ENCODE results near the gene TMEM204. TPM values are rescaled to one million over a fixed set of nuclear protein-coding genes. Genes with fewer than 3 reads are reported as not detected.

Gene TMEM204
- polyA plus RNA-seq, 2 of the 4 experiments (the other 2 are of a cell fraction) = not detected

DNA sequence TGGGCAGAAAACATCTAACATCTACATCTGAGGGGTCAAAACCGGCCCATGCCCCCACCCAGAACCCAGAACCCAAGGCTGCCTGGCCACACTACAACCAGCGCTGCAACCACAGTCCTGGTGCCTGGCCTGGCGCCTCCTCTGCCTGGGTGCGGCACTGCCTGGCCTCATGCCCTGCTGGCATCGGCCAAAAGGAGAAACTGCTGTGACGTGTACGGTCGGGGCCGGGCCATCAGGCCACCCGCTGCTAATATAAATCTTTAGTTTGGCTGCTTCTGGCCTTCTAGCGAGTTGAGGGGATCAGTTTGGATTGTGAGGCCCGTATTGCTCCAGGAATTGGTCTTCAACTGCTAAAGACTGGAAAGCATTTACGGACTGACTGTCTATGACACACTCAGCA is 22.8 kb downstream of the TMEM204 start:
- POLR2A ChIA-PET = no interaction called here
- CTCF ChIA-PET = no interaction called here
- ATAC-seq = peak in 1 of 2 experiments; percentile 45; a peak in 2 of 6 replicates
- 92% methylated on average over 13 of the region's 13 CpGs for WGBS (ENCODE audit: missing lambda C conversion rate)
- Histone ChIP-seq H3K9me3 (no peaks in the 10 kb centered on the region), H3K4me2 (no peak overlapping the region), H3K4me1 (no peaks in the 10 kb centered on the region), H3K27ac (no peak overlapping the region), H3K4me3 (no peak overlapping the region)
- TF ChIP-seq ZFP36 (IDR thresholded peaks at IDR 0.05; ENCODE audit: borderline replicate concordance, partially characterized antibody) (no peak), CBX2 (IDR thresholded peaks at IDR 0.05; ENCODE audit: borderline replicate concordance, low read depth) (no peak), SMC3 (IDR thresholded peaks at IDR 0.05) (no peak), TP53 (CRISPR knock-in tag; IDR thresholded peaks at IDR 0.05) (no peak), CHD4 (IDR thresholded peaks at IDR 0.05; ENCODE audit: borderline replicate concordance) (no peak), FOSB (CRISPR knock-in tag; IDR thresholded peaks at IDR 0.05) (no peak), HOXA7 (CRISPR knock-in tag; IDR thresholded peaks at IDR 0.05) (no peak), ZNF302 (CRISPR knock-in tag; IDR thresholded peaks at IDR 0.05) (no peak), ZSCAN20 (CRISPR knock-in tag; IDR thresholded peaks at IDR 0.05) (no peak)
- TF ChIP-seq, protein P1, sequence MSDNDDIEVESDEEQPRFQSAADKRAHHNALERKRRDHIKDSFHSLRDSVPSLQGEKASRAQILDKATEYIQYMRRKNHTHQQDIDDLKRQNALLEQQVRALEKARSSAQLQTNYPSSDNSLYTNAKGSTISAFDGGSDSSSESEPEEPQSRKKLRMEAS (IDR thresholded peaks at IDR 0.05) = no peak
- no peak for FAIRE-seq
- no peak for DNase-seq (ENCODE audit: low read depth in 1 of 2, low spot score in 1 of 2)

DNA sequence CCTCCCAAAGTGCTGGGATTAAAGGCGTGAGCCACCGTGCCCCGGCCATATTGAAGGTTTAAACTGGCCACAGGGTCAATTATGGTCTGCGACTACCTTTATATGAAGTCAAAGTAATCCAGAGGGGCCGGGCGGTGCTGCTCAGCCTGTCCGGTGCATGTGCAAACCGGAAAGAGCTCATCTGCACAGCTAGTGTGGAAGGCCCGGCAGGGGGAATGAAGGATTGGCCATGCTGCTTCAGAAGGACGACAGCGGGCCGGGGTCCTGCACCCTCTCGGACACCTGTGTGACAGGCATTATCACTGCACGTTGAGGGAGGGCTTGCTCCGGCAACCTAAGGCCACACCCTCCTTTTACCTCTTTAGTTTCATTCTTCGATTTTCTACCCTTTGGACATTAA is 23.6 kb downstream of the TMEM204 start:
- ChIA-PET POLR2A (no interaction called here), CTCF (no interaction called here)
- Histone ChIP-seq H3K4me2 (no peak overlapping the region), H3K4me1 (no peaks in the 10 kb centered on the region), H3K4me3 (no peak overlapping the region), H3K27ac (no peak overlapping the region), H3K9me3 (no peaks in the 10 kb centered on the region)
- TF ChIP-seq NFE2L2 (conservative IDR thresholded peaks at IDR 0.05; ENCODE audit: low read length) (no peak), SMC3 (IDR thresholded peaks at IDR 0.05) (no peak), POLR2A (IDR thresholded peaks at IDR 0.05; ENCODE audit: low read length) (no peak), RFX5 (IDR thresholded peaks at IDR 0.05) (no peak), FOSL2 (IDR thresholded peaks at IDR 0.05) (no peak), FOSL2 (CRISPR knock-in tag; IDR thresholded peaks at IDR 0.05) (no peak), NPAS2 (CRISPR knock-in tag; IDR thresholded peaks at IDR 0.05; ENCODE audit: borderline replicate concordance) (no peak), POLR2AphosphoS2 (conservative IDR thresholded peaks at IDR 0.05; ENCODE audit: low read length) (no peak), CBX8 (IDR thresholded peaks at IDR 0.05) (no peak), EHF (CRISPR knock-in tag; IDR thresholded peaks at IDR 0.05) (no peak), RAD21 (conservative IDR thresholded peaks at IDR 0.05 in 1 of 2, IDR thresholded peaks at IDR 0.05 in 1 of 2) (no peak), HOXB5 (CRISPR knock-in tag; IDR thresholded peaks at IDR 0.05) (no peak)
- TF ChIP-seq, protein P2, sequence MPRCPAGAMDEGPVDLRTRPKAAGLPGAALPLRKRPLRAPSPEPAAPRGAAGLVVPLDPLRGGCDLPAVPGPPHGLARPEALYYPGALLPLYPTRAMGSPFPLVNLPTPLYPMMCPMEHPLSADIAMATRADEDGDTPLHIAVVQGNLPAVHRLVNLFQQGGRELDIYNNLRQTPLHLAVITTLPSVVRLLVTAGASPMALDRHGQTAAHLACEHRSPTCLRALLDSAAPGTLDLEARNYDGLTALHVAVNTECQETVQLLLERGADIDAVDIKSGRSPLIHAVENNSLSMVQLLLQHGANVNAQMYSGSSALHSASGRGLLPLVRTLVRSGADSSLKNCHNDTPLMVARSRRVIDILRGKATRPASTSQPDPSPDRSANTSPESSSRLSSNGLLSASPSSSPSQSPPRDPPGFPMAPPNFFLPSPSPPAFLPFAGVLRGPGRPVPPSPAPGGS (IDR thresholded peaks at IDR 0.05) = no peak
- FAIRE-seq (no peak), ATAC-seq (no peak), DNase-seq (ENCODE audit: low read depth in 1 of 2, low spot score in 1 of 2) (no peak)
- 93% methylated on average over 16 of the region's 16 CpGs for WGBS (ENCODE audit: missing lambda C conversion rate)

DNA sequence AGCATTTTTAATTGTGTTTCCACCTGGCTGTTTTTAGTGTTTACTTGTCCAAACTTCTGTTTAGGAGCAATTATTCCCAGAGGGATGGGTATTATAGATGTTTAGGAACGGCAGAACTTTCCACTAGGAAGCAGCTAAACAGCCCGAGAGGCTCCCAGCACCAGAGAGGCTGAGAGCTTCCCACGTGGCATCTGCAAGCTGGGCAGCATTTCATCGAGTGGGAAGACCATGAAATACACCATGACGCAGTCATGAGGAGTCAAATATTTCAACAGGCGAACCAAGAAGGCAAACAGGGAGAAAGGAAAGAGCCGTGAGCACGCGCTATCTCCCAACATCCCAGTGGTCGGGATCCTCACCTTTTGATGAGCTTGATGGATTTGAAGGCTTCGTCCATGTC is 24.1 kb downstream of the TMEM204 start:
- ATAC-seq (no peak), DNase-seq (ENCODE audit: low read depth in 1 of 2, low spot score in 1 of 2) (no peak), FAIRE-seq (no peak)
- Histone ChIP-seq H3K27ac (no peak overlapping the region), H3K4me3 (no peak overlapping the region), H3K4me2 (no peak overlapping the region), H3K4me1 (no peaks in the 10 kb centered on the region), H3K9me3 (no peaks in the 10 kb centered on the region)
- POLR2A ChIA-PET = no interaction called here
- CTCF ChIA-PET = no interaction called here
- no peak for TF ChIP-seq SREBF2 (IDR thresholded peaks at IDR 0.05)
- TF ChIP-seq, protein P3, sequence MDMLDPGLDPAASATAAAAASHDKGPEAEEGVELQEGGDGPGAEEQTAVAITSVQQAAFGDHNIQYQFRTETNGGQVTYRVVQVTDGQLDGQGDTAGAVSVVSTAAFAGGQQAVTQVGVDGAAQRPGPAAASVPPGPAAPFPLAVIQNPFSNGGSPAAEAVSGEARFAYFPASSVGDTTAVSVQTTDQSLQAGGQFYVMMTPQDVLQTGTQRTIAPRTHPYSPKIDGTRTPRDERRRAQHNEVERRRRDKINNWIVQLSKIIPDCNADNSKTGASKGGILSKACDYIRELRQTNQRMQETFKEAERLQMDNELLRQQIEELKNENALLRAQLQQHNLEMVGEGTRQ (IDR thresholded peaks at IDR 0.05) = no peak
- WGBS (ENCODE audit: missing lambda C conversion rate) = 91% methylated on average over 11 of the region's 11 CpGs
